ENCODE data around the gene GANAB.
A peak's percentile ranks its signal among the peaks of the same experiment; 100 is the strongest.
"Not testable (repeated sequence)": the region's sequence is repeated elsewhere in the genome, so short reads cannot be mapped to it uniquely, and the experiment has no call there.

The GANAB gene

DNA sequence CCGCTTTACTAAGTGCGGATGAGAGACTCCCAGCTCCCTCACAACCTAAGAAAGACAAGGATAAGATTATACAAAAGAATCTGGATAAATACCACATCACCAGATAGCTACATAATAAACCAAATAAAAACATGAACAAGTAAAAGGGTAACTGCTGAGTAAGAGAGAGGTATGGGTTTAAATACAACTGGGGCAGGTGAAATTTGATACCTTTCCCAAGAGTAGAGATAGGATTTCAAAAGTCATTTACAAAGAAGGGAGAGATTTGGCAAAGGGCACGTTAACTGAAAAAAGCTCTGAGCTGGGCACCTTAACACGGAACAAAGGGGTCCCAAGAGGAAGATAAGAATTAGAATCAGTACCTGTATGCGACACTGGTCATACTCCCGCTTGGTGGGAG, 30.7 kb upstream of the GANAB start:
- Histone ChIP-seq H3K4me1 (ENCODE audit: insufficient read depth, low read length) (peaks cover 25% of the 10 kb centered on the region), H2AFZ (ENCODE audit: low read depth, low read length) (no peak overlapping the region), H3K27me3 (ENCODE audit: insufficient read depth, low read length) (no peaks in the 10 kb centered on the region), H3K4me3 (ENCODE audit: low read length) (peak overlapping the region; percentile 79), H3K36me3 (ENCODE audit: insufficient read depth, low read length) (peaks cover 32% of the 10 kb centered on the region), H3K9me3 (ENCODE audit: low read length) (no peaks in the 10 kb centered on the region)

DNA sequence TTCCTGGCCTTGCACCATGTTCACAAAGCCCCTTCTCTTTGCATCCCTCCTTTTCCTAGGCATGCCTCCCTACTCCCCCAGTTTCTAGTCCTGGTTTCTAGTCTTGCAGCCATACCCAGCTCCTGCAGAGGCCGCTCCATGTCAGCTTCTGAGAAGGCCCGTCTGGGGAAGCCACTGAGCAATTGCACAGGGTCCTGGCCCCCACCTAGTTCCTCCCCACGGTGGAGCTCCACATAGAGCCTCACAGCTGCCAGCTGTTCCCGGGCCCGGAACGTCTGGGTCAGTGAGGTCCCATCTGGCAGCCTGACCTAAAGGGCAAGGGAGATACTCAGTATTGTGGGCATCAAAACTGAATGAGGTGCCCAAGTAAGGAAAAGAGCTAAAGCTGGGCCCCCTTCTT, 30.3 kb upstream of the GANAB start:
- peaks cover 32% of the 10 kb centered on the region for H3K36me3 ChIP-seq (ENCODE audit: insufficient read depth, low read length)
- H3K4me1 ChIP-seq (ENCODE audit: insufficient read depth, low read length), result peaks cover 30% of the 10 kb centered on the region
- no peaks in the 10 kb centered on the region for H3K9me3 ChIP-seq (ENCODE audit: low read length)
- H3K4me3 ChIP-seq (ENCODE audit: low read length), result no peak overlapping the region
- no peak overlapping the region for H2AFZ ChIP-seq (ENCODE audit: low read depth, low read length)
- no peaks in the 10 kb centered on the region for H3K27me3 ChIP-seq (ENCODE audit: insufficient read depth, low read length)

GRCh38 chr11:62675415-62675814, 29.0 kb upstream of the GANAB start:
- not testable (repeated sequence) for H3K9me3 ChIP-seq (ENCODE audit: low read length); H3K27me3 ChIP-seq (ENCODE audit: insufficient read depth, low read length); H3K4me3 ChIP-seq (ENCODE audit: low read length); H2AFZ ChIP-seq (ENCODE audit: low read depth, low read length)
- Histone ChIP-seq H3K36me3 (ENCODE audit: insufficient read depth, low read length) (peaks cover 32% of the 10 kb centered on the region), H3K4me1 (ENCODE audit: insufficient read depth, low read length) (peaks cover 35% of the 10 kb centered on the region)

DNA sequence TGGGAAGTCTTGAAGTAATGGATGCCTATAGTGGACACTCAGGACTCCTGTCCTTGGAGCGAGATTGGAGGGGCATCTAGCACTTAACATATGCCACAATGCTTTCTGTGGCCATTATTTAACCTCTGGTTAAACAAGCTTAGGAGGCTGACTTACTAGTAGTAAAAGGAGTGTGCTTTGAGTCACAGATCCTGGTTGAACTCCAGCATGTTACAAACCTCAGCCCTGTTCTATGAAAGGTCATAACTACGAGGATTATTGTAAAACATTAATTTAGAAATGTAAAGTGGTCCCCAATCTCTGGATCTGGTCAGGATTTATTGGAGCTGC, 26.7 kb upstream of the GANAB start:
- Histone ChIP-seq H3K36me3 (ENCODE audit: insufficient read depth, low read length) (peaks cover 32% of the 10 kb centered on the region), H3K4me3 (ENCODE audit: low read length) (no peak overlapping the region), H2AFZ (ENCODE audit: low read depth, low read length) (no peak overlapping the region), H3K4me1 (ENCODE audit: insufficient read depth, low read length) (peaks cover 30% of the 10 kb centered on the region), H3K9me3 (ENCODE audit: low read length) (no peaks in the 10 kb centered on the region), H3K27me3 (ENCODE audit: insufficient read depth, low read length) (no peaks in the 10 kb centered on the region)

- peaks cover 28% of the 10 kb centered on the region for H3K36me3 ChIP-seq (ENCODE audit: insufficient read depth, low read length)
- peak within 1 kb of the TSS; percentile 83 for H3K4me3 ChIP-seq (ENCODE audit: low read length)
- no peaks in the 10 kb centered on the region for H3K9me3 ChIP-seq (ENCODE audit: low read length)
- H3K4me1 ChIP-seq (ENCODE audit: insufficient read depth, low read length), result peaks cover 20% of the 10 kb centered on the region
- H2AFZ ChIP-seq (ENCODE audit: low read depth, low read length), result peak within 1 kb of the TSS; percentile 56
- H3K27me3 ChIP-seq (ENCODE audit: insufficient read depth, low read length), result no peaks in the 10 kb centered on the region
Measured at GRCh38 chr11:62671608-62672389, 25.4 kb upstream of the GANAB start, which contains the start of the genes LBHD1 and UQCC3. Gene LBHD1 (minus strand): TSS chr11:62672267. CDS start chr11:62670031, 2,236 bp downstream. Gene UQCC3 (plus strand): TSS chr11:62671673. CDS start chr11:62671746, 73 bp downstream.

DNA sequence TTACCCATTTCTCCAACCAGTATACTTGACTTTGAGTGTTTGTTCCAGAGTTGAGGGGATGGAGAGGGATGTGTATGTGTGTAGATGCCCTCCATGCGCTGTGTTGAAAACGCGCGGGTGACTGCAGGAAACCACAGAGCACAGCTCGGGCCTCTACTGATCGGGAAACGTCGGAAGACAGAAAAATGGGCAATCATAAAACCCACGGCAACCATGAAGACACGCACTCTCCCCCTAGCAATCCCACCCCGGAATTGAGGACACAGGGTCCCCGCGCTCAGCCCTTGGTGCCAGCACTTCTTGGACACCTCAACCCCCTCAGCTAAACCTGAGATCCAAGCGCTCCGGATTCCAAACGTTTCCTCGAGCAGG, 24.8 kb upstream of the GANAB start:
- peak overlapping the region; percentile 56 for H2AFZ ChIP-seq (ENCODE audit: low read depth, low read length)
- peaks cover 26% of the 10 kb centered on the region for H3K36me3 ChIP-seq (ENCODE audit: insufficient read depth, low read length)
- H3K4me1 ChIP-seq (ENCODE audit: insufficient read depth, low read length), result peaks cover 21% of the 10 kb centered on the region
- H3K9me3 ChIP-seq (ENCODE audit: low read length), result no peaks in the 10 kb centered on the region
- no peaks in the 10 kb centered on the region for H3K27me3 ChIP-seq (ENCODE audit: insufficient read depth, low read length)
- peak overlapping the region; percentile 83 for H3K4me3 ChIP-seq (ENCODE audit: low read length)

GRCh38 chr11:62669420-62670161, 23.2 kb upstream of the GANAB start:
- no peaks in the 10 kb centered on the region for H3K9me3 ChIP-seq (ENCODE audit: low read length)
- no peak overlapping the region for H2AFZ ChIP-seq (ENCODE audit: low read depth, low read length)
- no peaks in the 10 kb centered on the region for H3K27me3 ChIP-seq (ENCODE audit: insufficient read depth, low read length)
- H3K4me1 ChIP-seq (ENCODE audit: insufficient read depth, low read length), result peaks cover 29% of the 10 kb centered on the region
- H3K4me3 ChIP-seq (ENCODE audit: low read length), result no peak overlapping the region
- peaks cover 24% of the 10 kb centered on the region for H3K36me3 ChIP-seq (ENCODE audit: insufficient read depth, low read length)

- Histone ChIP-seq H3K36me3 (ENCODE audit: insufficient read depth, low read length) (peaks cover 22% of the 10 kb centered on the region), H3K9me3 (ENCODE audit: low read length) (no peaks in the 10 kb centered on the region), H2AFZ (ENCODE audit: low read depth, low read length) (no peak overlapping the region), H3K4me3 (ENCODE audit: low read length) (no peak overlapping the region), H3K27me3 (ENCODE audit: insufficient read depth, low read length) (no peaks in the 10 kb centered on the region), H3K4me1 (ENCODE audit: insufficient read depth, low read length) (peaks cover 31% of the 10 kb centered on the region)
Measured at GRCh38 chr11:62667460-62667859, 21.0 kb upstream of the GANAB start.

- Histone ChIP-seq H3K27me3 (ENCODE audit: insufficient read depth, low read length) (no peaks in the 10 kb centered on the region), H3K4me1 (ENCODE audit: insufficient read depth, low read length) (peaks cover 23% of the 10 kb centered on the region), H2AFZ (ENCODE audit: low read depth, low read length) (no peak overlapping the region), H3K9me3 (ENCODE audit: low read length) (no peaks in the 10 kb centered on the region), H3K36me3 (ENCODE audit: insufficient read depth, low read length) (peaks cover 28% of the 10 kb centered on the region), H3K4me3 (ENCODE audit: low read length) (peak overlapping the region; percentile 92)
Measured at GRCh38 chr11:62666259-62666926, 20.0 kb upstream of the GANAB start.

DNA sequence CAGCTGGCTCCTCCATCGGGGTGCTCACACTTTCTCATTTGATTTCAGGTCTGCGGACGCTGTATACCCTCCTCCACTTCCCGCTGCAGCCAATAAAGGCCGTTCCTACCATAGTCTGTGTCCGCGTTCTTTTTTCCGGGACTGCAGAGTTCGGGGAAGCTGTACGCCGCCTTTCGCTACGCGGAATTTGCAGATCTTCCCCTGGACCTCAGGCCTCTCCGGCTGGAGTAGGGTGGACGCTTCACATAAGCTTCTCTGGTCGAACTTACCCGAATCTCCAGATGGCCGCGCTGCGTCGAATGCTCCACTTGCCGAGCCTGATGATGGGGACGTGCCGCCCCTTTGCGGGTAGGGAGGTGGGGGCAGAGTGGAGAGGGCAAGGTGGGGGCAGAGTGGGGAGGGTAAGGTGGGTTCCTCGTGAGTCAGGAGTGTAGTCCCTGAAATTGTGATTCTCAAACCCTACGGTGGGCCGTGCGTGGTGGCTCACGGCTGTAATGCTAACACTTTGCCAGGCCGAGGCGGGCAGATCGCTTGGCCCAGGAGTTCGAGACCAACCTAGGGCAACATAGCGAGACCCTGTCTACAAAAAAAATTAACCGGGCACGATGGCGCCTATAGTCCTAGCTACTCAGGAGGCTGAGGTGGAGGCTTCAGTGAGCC, 19.3 kb upstream of the GANAB start:
- peaks cover 18% of the 10 kb centered on the region for H3K4me1 ChIP-seq (ENCODE audit: insufficient read depth, low read length)
- H2AFZ ChIP-seq (ENCODE audit: low read depth, low read length), result no peak overlapping the region
- peaks cover 28% of the 10 kb centered on the region for H3K36me3 ChIP-seq (ENCODE audit: insufficient read depth, low read length)
- H3K4me3 ChIP-seq (ENCODE audit: low read length), result peak overlapping the region; percentile 92
- H3K9me3 ChIP-seq (ENCODE audit: low read length), result no peaks in the 10 kb centered on the region
- H3K27me3 ChIP-seq (ENCODE audit: insufficient read depth, low read length), result no peaks in the 10 kb centered on the region

- Histone ChIP-seq H3K9me3 (ENCODE audit: low read length) (no peaks in the 10 kb centered on the region), H3K4me1 (ENCODE audit: insufficient read depth, low read length) (peaks cover 18% of the 10 kb centered on the region), H3K4me3 (ENCODE audit: low read length) (peak within 1 kb of the TSS; percentile 92), H3K36me3 (ENCODE audit: insufficient read depth, low read length) (peaks cover 29% of the 10 kb centered on the region), H2AFZ (ENCODE audit: low read depth, low read length) (peak within 1 kb of the TSS; percentile 30), H3K27me3 (ENCODE audit: insufficient read depth, low read length) (no peaks in the 10 kb centered on the region)
Measured at GRCh38 chr11:62665075-62665598, 18.7 kb upstream of the GANAB start, which contains the start of the genes C11orf98 and CSKMT. Gene C11orf98 (minus strand): TSS chr11:62665210. CDS start chr11:62665169, 41 bp downstream. Gene CSKMT (plus strand): TSS chr11:62665312. CDS start chr11:62665880, 568 bp downstream.

DNA sequence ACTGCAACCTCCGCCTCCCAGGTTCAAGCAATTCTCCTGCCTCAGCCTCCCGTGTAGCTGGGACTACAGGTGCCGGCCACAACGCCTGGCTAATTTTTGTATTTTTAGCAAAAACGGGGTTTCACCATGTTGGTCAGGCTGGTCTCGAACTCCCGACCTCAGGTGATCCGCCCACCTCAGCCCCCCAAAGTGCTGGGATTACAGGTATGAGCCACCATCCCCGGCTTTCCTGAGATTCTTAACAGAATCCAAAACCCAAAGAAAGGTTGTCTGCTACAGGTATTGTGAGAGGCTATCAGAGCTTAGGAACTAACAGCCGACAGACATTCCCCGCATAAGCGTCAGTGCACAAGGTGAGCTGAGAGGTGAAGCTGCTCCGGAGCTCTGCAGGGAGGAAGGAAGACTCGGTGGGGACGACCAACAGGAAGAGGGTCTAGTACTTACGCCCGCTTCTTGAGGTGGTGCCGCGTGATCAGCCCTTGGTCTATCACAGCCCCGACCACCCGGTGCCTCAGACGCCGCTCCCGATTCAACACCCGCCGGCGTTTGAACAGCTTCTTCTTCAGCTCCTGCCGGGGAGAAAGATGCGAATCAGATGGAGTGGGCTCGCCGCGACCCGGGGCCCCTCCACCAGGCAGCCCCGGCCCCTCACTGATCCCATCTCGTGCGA, 18.1 kb upstream of the GANAB start:
- Histone ChIP-seq H3K36me3 (ENCODE audit: insufficient read depth, low read length) (peaks cover 29% of the 10 kb centered on the region), H2AFZ (ENCODE audit: low read depth, low read length) (peak overlapping the region; percentile 30)

More for the DNA sequence above, 18.1 kb upstream of the GANAB start:
- H3K9me3 ChIP-seq (ENCODE audit: low read length), result no peaks in the 10 kb centered on the region
- peaks cover 18% of the 10 kb centered on the region for H3K4me1 ChIP-seq (ENCODE audit: insufficient read depth, low read length)
- no peaks in the 10 kb centered on the region for H3K27me3 ChIP-seq (ENCODE audit: insufficient read depth, low read length)
- peak overlapping the region; percentile 92 for H3K4me3 ChIP-seq (ENCODE audit: low read length)

All from neuron (in vitro differentiated cells).